Measurements from ENCODE around the gene BAG5.
"Not testable (repeated sequence)": the region's sequence is repeated elsewhere in the genome, so short reads cannot be mapped to it uniquely, and the experiment has no call there.

- TF ChIP-seq CTCF (IDR thresholded peaks at IDR 0.05); EZH2 (IDR thresholded peaks at IDR 0.05; ENCODE audit: borderline replicate concordance, insufficient read depth, low read depth, low read length, poor library complexity, severe bottlenecking): not testable (repeated sequence)
Measured at GRCh38 chr14:103609081-103609480, 46.6 kb upstream of the BAG5 start.

All from B cell (primary cell).